Bronchial epithelial cell (primary cell): ENCODE measurements around the gene MIPEP. TPM values are rescaled to one million over a fixed set of nuclear protein-coding genes. Genes with fewer than 3 reads are reported as not detected.

Experiments
- DNase-seq: peaks from one replicate; pipeline ENCODE4 v3.0.0-alpha.2; 2010; ENCODE audit warnings: low read depth
- FAIRE-seq: peaks from 2 replicates; lab custom pipeline; 2011; peaks lifted over from hg19 to GRCh38; lab: Jason Lieb, UNC
- H3K27me3 ChIP-seq: 2 replicates; pipeline ENCODE4 v1.5.1; 2011; ENCODE audit warnings: low read length; ENCODE audit not compliant: control insufficient read depth, insufficient read depth
- H3K36me3 ChIP-seq: 2 replicates; pipeline ENCODE4 v1.5.1; 2011; ENCODE audit warnings: low read length; ENCODE audit not compliant: control insufficient read depth, insufficient read depth
- H3K4me3 ChIP-seq: 2 replicates; pipeline ENCODE4 v1.5.1; 2011; ENCODE audit warnings: mild to moderate bottlenecking, low read depth, low read length, control low read depth
- total RNA-seq: library from RNA; depleted of rRNA; stranded (reverse); fragments of >200 nt; gene quantifications from 2 replicates; pipeline ENCODE4 v1.2.1, GENCODE V29; 2014
- TF ChIP-seq, protein P1 (sequence below): IDR thresholded peaks from 2 replicates; pipeline ENCODE4 v1.5.1; 2011; ENCODE audit warnings: mild to moderate bottlenecking, moderate library complexity, low read length, control low read depth, inconsistent platforms; ENCODE audit not compliant: insufficient read depth, severe bottlenecking

Gene MIPEP
- total RNA-seq, 1 donor from 2014 or later = 19.2 TPM

DNA sequence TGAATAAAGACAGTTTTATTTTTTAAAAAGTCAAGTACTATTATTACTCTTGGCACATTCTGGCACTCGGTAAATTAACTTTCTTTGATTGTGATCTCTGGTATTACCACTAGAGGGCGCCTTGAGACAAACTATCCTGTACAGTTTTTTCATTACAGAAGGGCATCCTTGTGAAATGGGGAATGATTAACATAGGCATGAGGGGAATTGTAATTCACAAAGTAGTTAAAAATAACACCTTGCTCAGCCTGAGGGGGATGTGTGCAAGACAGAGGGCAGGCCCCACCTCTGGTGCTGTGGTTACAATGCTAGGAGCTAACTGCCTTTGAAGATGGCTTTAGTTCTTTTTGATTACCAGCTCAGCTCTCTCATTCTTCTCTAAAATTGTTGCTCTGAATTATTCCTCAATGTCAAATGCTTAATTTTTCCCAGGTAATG lies 32.3 kb upstream of the MIPEP start:
- Histone ChIP-seq H3K4me3 (no peak overlapping the region), H3K27me3 (no peaks in the 10 kb centered on the region), H3K36me3 (no peaks in the 10 kb centered on the region)
- TF ChIP-seq, protein P1, sequence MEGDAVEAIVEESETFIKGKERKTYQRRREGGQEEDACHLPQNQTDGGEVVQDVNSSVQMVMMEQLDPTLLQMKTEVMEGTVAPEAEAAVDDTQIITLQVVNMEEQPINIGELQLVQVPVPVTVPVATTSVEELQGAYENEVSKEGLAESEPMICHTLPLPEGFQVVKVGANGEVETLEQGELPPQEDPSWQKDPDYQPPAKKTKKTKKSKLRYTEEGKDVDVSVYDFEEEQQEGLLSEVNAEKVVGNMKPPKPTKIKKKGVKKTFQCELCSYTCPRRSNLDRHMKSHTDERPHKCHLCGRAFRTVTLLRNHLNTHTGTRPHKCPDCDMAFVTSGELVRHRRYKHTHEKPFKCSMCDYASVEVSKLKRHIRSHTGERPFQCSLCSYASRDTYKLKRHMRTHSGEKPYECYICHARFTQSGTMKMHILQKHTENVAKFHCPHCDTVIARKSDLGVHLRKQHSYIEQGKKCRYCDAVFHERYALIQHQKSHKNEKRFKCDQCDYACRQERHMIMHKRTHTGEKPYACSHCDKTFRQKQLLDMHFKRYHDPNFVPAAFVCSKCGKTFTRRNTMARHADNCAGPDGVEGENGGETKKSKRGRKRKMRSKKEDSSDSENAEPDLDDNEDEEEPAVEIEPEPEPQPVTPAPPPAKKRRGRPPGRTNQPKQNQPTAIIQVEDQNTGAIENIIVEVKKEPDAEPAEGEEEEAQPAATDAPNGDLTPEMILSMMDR = peak; percentile 41
- DNase-seq (peak; percentile 66), FAIRE-seq (no peak)

DNA sequence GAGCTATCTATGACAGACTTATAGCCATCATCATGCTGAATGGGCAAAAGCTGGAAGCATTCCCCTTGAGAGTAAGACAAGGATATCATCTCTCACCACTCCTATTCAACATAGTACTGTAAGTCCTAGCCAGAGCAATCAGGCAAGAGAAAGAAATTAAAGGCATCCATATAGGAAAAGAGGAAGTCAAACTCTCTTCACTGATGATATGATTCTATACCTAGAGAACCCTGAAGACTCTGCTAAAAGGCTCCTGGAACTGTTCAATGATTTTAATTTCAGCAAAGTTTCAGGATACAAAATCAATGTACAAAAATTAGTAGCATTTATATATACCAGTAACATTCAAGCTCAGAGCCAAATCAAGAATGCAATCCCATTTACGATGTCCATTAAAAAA lies 29.8 kb upstream of the MIPEP start:
- no peaks in the 10 kb centered on the region for H3K27me3 ChIP-seq
- TF ChIP-seq, protein P1 = no peak
- H3K4me3 ChIP-seq = no peak overlapping the region
- no peaks in the 10 kb centered on the region for H3K36me3 ChIP-seq
- no peak for FAIRE-seq
- DNase-seq = no peak

DNA sequence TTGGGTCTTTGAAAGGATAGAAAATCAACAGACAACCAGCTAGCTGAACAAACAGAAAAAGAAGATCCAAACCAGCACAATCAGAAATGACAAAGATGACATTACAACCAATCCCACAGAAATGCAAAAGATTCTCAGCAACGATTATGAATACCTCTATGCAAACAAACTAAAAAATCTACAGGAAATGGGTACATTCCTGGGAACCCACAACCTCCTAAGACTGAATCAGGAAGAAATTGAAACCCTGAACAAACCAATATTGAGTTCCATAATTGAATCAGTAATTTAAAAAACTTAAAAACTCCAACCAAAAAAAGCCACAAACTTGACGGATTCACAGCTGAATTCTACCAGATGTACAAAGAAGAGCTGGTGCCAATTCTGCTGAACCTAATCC lies 29.0 kb upstream of the MIPEP start:
- DNase-seq (peak; percentile 37), FAIRE-seq (no peak)
- H3K4me3 ChIP-seq = no peak overlapping the region
- H3K36me3 ChIP-seq = no peaks in the 10 kb centered on the region
- TF ChIP-seq, protein P1 = no peak
- H3K27me3 ChIP-seq = no peaks in the 10 kb centered on the region

DNA sequence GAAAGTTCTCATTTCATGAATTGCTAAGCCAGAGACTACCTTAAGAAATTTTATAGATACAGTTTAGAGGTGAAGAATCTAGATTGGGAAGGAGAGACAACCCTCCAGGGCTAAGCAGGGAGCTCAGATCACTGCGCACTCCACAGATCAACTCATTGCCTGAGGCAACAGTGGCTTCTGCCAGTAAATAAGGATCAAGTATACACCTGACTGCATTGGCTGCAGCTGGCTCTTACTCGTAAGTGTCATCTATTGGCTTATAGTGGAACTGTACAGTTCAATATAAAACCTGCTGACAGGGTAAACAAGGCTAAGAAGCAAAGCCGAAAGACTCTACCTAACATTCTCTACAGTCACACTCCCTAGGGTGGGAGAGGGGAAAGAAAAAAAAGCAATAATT lies 26.1 kb upstream of the MIPEP start:
- Histone ChIP-seq H3K27me3 (no peaks in the 10 kb centered on the region), H3K4me3 (no peak overlapping the region), H3K36me3 (no peaks in the 10 kb centered on the region)
- no peak for FAIRE-seq
- TF ChIP-seq, protein P1 = no peak
- no peak for DNase-seq

DNA sequence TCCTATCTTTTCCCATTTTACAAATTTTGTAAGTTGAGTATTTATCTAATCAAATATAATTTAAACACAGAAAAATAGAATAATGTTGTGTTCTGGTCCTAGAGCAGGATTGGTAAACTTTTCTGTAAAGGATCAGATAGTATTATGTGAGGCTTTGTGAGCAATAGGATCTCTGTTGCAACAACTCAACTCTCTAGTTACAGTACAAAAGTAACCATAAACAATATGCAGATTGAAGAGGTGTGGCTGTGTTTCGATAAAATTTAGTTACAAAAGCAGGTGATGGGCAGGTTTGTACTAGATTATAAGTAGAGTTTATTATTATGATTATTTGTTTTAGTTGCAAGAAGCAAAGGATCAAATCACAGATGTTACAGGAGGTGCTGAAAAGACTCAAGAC lies 23.3 kb upstream of the MIPEP start:
- DNase-seq (peak; percentile 36), FAIRE-seq (no peak)
- Histone ChIP-seq H3K36me3 (no peaks in the 10 kb centered on the region), H3K27me3 (no peaks in the 10 kb centered on the region), H3K4me3 (no peak overlapping the region)
- TF ChIP-seq, protein P1 = no peak

DNA sequence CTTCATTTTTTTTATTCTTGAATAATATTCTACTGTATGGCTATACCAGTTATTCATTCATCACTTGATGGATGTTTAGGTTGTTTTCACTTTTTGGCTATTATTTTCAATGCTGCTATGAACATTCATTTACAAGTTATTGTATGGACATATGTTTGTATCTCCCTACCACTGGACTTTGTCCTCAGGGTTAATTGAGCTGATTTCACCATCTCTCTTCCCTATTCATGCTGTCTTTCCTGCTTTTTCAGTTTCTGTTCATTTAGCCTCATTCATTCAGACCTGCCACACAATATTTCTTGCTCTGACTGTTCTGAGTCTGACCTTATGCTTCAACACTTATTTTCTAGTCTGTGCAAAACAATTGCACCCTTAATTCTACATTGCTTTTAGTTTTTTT lies 20.4 kb upstream of the MIPEP start:
- DNase-seq (no peak), FAIRE-seq (no peak)
- Histone ChIP-seq H3K4me3 (no peak overlapping the region), H3K27me3 (no peaks in the 10 kb centered on the region), H3K36me3 (no peaks in the 10 kb centered on the region)
- TF ChIP-seq, protein P1 = no peak
